ENCODE results near the gene STX18.
"Not testable (repeated sequence)": the region's sequence is repeated elsewhere in the genome, so short reads cannot be mapped to it uniquely, and the experiment has no call there.

Gene STX18

GRCh38 chr4:4432341-4433125, 109.3 kb downstream of the STX18 start:
- no peak for DNase-seq

GRCh38 chr4:4430492-4431195, 111.2 kb downstream of the STX18 start:
- DNase-seq = no peak

GRCh38 chr4:4428966-4429875, 112.6 kb downstream of the STX18 start:
- DNase-seq = no peak

GRCh38 chr4:4427886-4428285, 114.0 kb downstream of the STX18 start:
- no peak for DNase-seq

- no peak for DNase-seq
Measured at GRCh38 chr4:4427121-4427870, 114.6 kb downstream of the STX18 start.

GRCh38 chr4:4426511-4427120, 115.2 kb downstream of the STX18 start:
- no peak for DNase-seq

- DNase-seq = no peak
Measured at GRCh38 chr4:4425696-4426095, 116.2 kb downstream of the STX18 start.

- no peak for DNase-seq
Measured at GRCh38 chr4:4425119-4425690, 116.6 kb downstream of the STX18 start.

GRCh38 chr4:4424499-4425115, 117.2 kb downstream of the STX18 start:
- no peak for DNase-seq

GRCh38 chr4:4423706-4424498, 117.9 kb downstream of the STX18 start:
- DNase-seq = no peak

- no peak for DNase-seq
Measured at GRCh38 chr4:4422856-4423499, 118.9 kb downstream of the STX18 start.

- not testable (repeated sequence) for DNase-seq
Measured at GRCh38 chr4:4422117-4422516, 119.7 kb downstream of the STX18 start.

GRCh38 chr4:4421356-4421755, 120.5 kb downstream of the STX18 start:
- DNase-seq = no peak

- no peak for DNase-seq
Measured at GRCh38 chr4:4420421-4420820, 121.4 kb downstream of the STX18 start.

- DNase-seq = no peak
Measured at GRCh38 chr4:4419896-4420295, 122.0 kb downstream of the STX18 start.

GRCh38 chr4:4418676-4419390, 123.0 kb downstream of the STX18 start:
- no peak for DNase-seq

- DNase-seq = no peak
Measured at GRCh38 chr4:4417886-4418285, 124.0 kb downstream of the STX18 start.

GRCh38 chr4:4416981-4417380, 124.9 kb downstream of the STX18 start:
- no peak for DNase-seq
